ENCODE data around the gene BBS2.
"Not testable (repeated sequence)": the region's sequence is repeated elsewhere in the genome, so short reads cannot be mapped to it uniquely, and the experiment has no call there.

BBS2 gene

GRCh38 chr16:56520251-56520577 lies 390 bp upstream of the BBS2 start:
- DNase-seq, result no peak

GRCh38 chr16:56518425-56518824 lies 1.4 kb downstream of the BBS2 start:
- no peak for DNase-seq

DNA sequence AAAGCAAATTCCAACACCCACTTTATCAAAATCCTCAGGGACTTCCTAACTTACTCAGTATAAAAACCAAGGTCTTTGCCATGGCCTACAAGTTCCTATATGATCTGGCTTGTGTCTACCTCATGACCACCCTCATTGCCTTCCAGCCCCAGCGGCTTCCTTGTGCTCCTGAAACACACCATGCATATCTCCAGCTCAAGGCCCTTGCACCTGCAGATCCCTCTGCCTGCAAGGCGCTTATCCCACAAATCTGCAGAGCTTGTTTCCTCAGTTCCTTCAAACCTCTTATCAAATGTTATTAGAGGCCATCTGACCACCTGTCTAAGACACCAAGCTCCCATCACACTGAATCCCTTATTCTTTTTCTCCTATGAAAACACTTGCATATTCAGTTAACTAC lies 2.6 kb downstream of the BBS2 start:
- no peak for DNase-seq

DNA sequence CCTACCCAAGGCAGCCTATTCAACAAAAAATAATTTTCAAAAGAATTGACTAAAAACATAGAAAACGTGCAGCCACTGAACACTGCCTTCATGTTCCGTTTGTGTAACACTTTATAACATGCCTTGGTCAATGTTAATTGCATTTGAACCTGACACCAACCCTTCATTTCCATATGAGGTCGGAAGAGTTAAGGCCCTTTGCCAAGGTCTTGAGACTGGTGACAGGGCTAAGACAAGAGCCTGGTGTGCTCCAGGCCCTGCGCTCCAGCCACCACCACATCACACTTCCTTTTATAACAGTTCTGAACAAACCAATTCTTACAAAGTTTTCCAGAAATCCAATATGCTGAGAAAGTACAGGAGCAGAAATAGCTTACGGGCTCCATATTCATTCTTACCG lies 4.2 kb downstream of the BBS2 start:
- no peak for DNase-seq

DNA sequence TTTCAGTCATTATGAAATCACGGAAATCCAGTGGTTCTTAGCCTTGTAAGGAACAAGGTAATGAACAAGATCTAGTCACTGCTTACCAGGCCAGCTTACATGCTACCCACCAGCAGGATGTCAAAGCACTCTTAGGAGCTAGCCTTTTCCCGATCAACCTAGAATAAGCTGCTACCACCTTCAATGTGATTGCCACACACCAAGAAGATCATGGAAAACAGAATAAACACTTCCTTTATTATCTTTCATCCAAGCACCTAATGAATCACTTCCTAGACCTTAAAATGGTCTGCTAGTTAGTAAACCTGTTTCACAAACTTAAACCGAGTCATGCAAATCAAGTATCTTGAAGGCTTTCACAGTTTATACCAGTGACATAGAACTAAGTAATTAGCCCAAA lies 5.0 kb downstream of the BBS2 start:
- DNase-seq, result no peak

GRCh38 chr16:56513972-56514371 lies 5.9 kb downstream of the BBS2 start:
- peak; percentile 14 for DNase-seq

DNA sequence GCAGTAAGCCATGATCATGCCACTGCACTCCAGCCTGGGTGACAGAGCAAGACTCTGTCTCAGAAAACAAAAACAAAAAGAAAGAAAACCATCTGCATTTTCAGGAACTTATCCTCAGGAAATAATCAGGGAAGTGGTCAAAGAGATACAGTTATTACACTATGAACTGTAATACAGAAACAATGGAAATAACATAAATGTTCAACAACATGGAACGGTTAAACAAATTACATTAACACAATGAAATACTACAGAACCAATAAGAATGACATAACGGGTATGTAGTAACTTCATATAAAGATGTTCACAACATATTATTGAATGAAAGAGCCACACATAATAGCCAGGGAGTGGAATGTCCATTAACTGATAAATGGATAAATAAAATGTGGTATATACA lies 6.7 kb downstream of the BBS2 start:
- DNase-seq, result no peak

DNA sequence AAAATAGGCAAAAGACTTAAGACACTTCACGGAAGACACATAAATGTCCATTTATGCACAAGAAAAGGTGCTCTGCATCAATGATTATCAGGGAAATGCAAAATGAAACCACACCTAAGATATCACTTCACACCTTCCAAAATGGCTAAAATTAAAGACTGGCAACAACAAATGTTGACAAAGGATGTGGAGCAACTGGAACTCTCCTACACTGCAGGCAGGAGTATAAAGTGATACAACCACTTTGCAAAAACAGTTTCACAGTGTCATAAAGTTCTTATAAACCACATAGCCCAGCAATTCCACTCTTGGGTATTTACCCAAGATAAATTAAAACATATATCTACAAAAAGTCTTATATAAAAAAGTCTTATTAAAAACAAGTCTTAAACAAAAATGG lies 7.8 kb downstream of the BBS2 start:
- no peak for DNase-seq

DNA sequence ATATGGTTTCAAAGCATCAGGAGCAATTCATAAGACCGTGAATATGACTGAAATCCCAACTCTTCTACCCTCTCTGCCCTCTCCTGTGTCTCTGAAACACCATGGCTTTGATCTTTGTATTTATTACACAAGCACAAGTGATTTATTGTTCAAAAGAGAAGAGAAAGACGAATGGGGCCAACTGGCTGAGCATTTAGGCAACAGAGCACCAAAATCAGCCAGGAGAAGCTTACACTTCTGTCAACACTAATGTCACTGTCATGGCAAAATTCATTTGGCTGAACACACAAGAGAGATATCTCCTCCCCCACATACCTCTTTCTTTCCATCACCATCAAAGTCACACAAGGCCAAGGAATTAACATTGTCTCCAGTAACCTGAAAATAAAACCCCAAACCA lies 9.3 kb downstream of the BBS2 start:
- no peak for DNase-seq

DNA sequence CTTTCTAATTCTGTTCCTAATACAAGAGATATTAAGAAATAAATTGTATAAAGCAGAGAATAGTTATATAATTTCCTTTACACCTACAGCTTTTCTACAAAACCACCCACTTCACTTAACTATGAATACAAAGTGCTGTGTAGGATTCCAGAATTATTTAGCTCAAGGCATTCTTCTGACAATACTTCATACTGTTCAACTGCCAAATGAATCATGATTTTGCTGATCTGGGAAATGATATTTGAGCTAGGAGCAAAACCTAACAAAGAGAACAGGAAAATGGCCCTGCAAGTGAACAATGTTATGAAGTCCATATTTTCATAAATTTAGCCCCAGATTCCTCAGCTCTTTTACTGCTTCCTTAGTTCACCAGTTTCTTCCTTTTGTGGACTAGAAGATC lies 12.9 kb downstream of the BBS2 start:
- no peak for DNase-seq

DNA sequence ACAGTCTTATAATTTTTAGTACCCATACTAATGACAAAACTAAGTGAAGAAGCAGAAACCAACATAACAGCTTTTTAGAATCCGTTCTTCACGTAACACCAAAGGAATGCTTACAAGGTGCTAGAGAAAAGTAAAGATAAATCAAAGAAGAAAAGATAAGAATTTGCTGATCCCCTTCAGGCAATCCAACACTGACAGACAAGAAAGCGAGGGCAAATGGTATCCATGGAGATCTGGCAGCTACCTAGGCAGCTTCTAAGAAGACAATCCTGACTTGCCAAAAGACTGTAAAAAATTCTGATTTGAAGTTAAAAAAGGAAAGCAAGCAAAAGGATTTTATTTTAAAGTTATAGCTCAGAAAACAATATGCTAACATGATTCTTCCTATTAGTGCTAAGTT lies 14.6 kb downstream of the BBS2 start:
- DNase-seq, result no peak

DNA sequence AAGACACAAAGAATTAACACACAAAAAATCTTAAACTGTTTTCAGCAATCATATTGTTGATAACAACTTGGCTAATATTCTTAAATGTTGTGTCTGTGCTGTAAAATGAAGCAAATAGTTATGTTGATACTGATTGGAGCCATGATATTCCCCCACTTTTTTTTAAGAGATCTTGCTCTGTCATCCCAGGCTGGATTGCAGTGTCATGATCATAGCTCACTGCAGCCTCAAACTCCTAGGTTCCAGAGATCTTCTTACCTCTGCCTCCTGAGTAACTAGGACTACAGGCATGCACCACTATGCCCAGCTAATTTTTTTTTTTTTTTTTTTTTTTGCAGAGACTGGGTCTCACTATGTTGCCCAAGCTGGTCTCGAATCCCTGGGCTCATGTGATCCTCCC lies 26.0 kb downstream of the BBS2 start:
- no peak for DNase-seq

GRCh38 chr16:56493126-56493525 lies 26.7 kb downstream of the BBS2 start:
- DNase-seq, result no peak

- no peak for DNase-seq
Measured at GRCh38 chr16:56491657-56492261, 28.1 kb downstream of the BBS2 start.

- not testable (repeated sequence) for DNase-seq
Measured at GRCh38 chr16:56488868-56489267, 31.0 kb downstream of the BBS2 start.

GRCh38 chr16:56488035-56488434 lies 31.8 kb downstream of the BBS2 start:
- no peak for DNase-seq

DNA sequence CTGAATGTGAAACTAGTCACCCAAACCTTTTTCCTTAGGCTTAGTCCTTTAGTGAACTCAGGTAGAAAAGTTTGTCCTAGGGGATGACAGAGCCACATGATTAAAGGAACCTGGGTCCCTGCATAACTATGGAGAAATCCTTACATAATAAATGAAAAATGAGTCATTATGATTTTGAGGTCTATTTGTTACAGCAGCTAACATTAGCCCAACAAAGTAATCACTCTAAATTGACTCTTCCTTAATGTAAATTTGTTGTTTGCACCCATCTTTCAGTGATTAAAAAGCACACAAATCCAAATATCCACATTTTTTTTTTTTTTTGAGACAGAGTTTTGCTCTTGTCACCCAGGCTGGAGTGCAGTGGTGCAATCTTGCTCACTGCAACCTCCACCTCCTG lies 36.4 kb downstream of the BBS2 start:
- no peak for DNase-seq

DNA sequence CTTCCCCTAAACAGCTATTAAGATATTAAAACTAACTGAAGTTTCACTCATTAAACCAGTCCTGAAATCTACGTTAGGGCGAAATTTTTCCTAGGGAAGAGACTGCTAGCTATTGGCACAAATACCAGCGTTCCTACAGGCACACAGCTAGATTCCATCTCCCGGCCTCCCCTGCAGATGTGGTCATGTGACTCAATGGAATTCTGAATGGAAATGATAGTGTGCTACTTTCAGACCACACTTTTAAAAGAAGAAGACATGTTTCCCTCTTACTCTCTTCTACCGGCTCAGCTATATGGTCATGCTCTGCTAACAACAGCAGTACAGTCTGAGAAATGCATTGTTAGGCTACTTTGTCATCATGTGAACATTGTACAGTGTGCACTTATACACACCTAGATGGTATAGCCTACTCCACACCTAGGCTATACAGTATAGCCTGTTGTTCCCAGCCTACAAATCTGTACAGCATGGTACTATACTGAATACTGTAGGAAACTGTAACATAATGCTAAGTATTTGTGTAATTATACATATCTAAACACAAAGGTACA lies 37.1 kb downstream of the BBS2 start:
- no peak for DNase-seq

DNA sequence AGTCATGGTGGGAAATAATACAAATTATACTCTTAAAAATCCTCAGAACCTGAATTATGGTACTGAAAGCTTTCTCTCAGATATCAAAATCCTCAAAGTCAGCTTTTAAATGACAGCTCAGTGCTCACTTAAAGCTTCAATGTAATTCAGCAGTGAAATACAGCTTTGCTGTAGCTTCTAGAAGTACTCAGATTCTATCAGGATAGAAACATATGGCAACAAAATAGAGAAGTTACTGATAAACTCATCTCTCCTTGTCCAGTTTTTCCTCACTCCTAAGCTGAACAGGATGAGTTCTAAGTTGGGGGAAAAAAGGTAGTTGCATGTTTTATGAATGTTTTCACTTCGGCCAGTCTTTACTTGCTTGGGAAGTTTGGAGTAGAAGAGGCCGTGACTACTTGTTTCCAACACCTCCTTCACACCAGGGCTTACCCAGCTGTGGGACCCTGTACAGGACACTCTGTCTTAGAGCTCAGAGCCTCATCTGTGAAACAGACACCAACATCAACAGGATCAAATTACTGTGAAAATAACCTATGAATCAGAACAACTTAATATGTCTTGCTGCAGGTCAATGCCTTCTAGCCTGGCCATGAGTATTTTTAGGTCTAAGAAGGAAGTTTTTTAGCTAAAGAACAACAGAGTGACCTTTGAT lies 38.2 kb downstream of the BBS2 start:
- no peak for DNase-seq

- no peak for DNase-seq
Measured at GRCh38 chr16:56480776-56481467, 38.9 kb downstream of the BBS2 start.

DNA sequence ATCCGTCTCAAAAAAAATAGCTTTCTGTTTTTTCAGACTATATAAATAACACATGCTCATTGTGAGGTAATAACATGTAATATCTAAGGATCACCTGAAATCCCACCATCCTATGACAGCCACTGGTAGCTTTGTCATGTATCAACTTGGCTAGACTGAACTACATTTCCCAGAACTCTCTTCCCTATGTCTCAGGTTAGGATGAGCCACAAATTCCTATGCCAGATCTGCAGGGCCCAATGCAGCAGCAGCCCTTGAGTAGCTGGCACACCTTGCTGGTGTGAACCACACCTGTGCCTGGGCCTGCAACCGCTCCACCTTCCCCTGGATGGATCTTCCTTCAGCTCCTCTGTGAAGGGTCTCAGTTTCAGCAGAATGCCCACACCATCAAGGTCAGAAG lies 40.4 kb downstream of the BBS2 start:
- no peak for DNase-seq

GRCh38 chr16:56478281-56479049 lies 41.4 kb downstream of the BBS2 start:
- no peak for DNase-seq

- no peak for DNase-seq
Measured at GRCh38 chr16:56477096-56477878, 42.5 kb downstream of the BBS2 start.
